ENCODE data around the gene NMD3.

- TF ChIP-seq POLR2A (IDR thresholded peaks at IDR 0.05; ENCODE audit: low read length) (no peak), GATA1 (IDR thresholded peaks at IDR 0.05; ENCODE audit: low read depth, low read length) (no peak)
These were observed 17.5 kb upstream of the NMD3 start for GRCh38 chr3:161203485-161204098.
